Measurements from ENCODE around the gene GALNT10.

GALNT10 gene

DNA sequence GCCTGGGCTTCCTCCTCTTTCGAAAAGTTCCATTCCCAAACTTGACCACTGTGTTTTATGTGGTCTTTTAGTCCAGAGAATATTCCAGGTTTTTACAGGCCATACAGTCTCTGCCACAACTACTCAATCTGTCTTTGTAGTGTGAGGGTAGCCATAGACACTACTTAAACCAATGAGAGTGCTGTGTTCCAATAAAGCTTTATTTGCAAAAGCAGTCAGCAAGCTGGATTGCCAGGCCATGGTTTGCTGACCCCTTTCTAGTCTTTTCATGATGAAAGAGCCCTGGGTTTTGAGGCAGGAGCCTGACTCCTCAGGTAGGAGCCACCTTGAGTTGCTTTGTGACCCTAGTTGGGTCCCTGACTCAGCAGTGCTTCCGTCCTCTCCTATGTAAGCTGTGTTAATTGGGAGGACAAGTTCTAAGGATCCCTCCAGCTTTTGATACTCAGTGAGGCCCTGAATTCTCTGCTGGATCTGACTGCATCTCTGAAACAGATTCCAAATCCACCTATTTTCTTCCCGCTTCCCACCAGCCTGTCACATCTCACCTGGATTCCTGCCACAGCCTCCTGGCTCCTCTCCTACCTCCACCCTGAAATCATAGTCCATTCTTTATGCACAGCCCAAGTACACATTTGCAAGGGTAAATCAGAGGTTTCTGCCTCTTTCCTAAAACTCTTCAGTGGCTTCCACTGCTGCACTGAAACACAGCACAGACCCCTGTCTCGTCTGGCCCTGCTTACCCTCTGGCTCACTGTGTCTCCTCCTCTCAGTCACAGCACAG is 13.5 kb downstream of the GALNT10 start:
- no peak for DNase-seq

DNA sequence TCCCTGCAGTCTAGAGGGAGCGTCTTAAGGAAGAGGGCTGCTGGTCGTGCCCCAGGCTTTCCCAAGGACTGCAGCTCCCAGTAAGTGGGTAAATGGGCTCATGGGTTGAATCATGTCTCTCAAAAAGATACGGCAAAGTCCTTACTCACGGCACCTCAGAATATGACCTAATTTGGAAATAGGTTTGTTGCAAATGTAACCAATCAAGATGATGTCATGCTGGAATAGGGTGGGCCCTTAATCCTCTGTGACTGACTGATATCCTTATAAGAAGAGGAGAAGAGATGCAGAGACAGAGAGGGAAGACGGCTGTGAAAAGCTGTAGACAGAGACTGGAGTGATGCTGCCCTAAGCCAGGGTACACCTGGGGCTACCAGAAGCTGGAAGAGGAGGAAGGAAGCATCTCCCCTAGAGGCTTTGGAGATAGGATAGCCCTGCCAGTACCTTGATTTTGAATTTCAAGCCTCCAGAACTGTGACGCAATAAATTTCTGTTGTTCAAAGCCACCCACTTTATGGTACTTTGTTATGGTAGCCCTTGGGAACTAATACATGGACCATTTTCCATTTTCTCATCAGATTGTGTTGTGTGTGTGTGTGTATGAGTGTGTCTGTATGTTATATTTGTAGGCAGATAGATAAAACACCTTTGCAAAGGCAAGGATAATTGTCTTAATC is 15.0 kb downstream of the GALNT10 start:
- no peak for DNase-seq

DNA sequence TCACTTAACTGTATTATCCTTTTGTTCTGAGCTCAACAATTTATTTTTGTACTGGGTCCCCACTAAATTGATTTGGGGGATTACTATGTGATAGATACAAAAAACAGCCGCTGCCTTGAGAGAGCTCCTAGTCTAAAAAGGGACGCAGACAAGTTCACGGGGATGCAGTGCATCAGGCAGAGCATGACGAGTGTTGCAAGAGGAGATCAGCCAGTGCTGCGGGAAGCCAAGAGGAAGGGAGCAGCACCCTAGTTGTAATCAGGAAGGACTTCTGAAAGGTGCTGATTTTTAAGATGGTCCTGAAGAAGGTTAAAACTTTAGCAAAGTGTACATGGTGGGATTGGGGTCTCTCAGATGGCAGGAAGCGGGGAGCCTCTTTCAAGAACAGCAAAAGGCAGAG is 15.8 kb downstream of the GALNT10 start:
- no peak for DNase-seq

DNA sequence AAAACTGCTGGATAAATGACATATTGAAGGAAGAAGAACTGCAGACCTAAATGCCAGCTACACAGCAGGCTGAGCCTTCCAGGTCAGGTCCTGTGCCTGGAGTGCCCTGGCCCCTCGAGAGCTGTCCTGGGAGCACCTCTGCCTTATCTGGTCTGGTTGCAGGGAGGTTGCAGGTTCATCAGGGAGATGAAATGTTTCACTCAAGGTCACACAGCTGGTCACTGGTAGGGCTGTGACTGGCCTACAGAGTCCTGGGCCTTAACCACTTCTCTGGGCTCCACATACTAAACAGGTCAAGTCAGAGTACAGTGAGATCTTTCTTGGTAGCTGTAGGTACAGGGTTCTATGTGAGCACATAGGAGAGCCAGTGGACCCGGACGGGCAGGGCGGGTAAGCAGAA is 16.7 kb downstream of the GALNT10 start:
- DNase-seq: no peak

DNA sequence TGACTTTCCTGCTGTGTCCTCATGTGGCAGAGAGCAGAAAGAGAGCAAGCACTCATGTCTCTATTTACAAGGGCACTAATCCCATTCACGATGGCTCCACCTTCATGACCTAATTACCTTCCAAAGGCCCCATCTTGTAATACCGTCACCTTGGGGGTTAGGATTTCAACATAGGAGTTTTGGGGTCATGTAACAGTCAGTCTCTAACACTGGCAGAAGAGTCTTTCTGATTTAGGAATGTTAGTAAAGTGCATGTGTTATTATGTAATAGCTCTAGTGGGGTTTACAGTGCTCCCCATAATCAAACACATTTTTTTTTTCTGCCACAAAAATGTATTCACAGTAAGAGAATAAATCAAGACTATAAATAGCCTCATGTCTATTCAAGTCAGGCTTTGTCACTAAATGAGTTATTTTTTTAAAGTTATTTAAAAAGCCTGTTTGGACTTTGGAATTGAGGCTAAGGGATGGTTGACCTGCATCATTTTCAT is 19.1 kb downstream of the GALNT10 start:
- no peak for DNase-seq

DNA sequence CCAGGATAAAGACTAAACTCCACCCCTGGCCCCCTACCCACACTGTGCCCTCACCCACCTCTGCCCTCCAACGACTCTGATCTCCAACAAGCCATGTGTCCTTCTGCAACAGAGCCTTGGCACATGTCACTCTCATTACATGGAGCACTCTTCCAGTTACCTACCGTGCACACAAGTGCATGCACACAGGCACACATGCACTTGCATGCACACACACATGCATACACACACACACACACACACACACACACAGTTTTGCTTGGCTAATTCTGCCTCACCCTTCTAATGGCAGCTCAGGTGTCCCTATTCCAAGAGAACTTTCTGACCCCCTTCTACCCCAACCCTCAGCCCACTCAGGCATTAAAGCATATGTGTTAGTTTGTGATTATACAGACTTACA is 19.6 kb downstream of the GALNT10 start:
- no peak for DNase-seq

DNA sequence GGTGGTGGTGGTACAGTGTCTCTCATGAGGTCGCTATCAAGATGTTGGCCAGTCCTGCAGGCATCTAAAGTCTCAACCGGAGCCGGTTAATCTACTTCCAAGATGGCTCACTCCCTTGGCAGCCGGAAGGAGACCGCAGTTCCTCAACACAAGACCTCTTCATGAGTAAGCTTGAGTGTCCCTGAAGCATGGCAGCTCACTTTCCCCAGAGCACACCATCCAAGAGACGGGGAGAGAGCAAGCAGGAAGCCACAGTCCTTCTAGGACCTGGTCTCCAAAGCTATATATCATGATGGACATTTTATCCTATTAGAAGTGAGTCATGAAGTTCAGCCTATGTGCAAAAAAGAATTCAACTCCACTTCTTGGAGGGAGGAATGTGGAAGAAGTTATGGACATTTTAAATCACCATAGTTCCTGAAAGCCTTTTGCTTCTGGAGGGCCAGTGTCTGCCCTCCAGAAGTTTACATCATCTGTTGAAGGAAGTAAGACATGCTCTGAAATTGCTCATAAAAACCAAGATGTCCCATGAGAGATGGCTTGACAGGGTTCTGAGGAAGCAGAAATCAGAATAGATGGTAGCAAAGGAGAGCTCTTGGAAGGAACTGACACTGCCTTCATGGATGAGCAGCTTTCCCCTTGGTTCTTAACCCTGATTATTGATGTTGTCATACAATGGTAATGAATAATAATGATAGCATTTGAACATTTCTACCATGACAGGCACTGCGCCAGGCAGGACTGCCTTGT is 21.3 kb downstream of the GALNT10 start:
- no peak for DNase-seq

DNA sequence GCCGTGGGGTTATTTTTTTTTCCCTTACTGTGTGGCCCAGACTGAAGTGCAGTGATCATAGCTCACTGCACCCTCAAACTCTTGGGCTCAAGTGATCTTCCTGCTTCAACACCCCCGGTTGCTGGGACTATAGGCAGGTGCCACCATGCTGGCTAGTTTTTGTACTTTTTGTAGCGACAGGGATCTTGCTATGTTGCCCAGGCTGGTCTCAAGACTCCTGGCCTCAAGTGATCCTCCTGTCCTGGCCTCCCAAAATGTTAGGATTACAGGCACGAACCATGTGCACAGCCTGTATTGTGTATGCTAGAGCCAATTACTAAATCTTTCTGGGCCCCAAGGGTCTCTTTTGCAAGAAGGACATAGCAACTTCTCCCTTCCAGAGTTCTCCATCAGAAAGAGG is 23.1 kb downstream of the GALNT10 start:
- no peak for DNase-seq

DNA sequence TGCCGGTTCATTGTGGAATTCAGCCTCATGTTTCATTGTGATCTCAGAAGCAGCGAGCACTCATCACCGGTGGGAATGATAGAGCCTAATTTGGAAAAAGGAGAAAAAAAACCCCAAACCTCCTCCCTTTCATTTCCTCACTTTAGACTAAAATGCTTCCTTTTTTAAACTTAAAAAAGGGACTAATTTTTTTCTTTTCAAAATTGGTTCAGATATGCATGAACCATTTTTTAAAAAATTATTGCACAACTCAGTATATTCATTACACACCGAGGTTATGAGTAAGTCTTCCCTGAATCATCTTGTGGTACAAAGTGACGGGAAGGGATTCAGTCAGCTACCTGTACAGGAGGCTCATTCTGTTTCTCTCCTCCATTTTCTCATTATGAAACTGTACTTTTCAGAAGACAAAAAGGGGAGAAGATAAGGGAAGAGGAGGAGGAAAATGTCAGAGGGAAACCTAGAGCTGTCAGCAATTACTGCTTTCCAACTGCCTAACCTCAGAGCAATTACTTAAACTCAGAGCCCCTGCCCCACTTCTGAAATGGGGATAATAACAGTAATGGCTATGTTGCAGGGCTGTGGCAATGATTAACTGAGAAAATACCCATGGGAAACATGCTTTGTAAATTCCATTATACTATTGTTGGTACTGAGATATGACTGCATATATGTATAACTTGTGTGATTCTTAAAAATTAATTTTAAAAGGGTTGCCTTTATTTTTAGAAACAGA is 24.0 kb downstream of the GALNT10 start:
- DNase-seq: no peak

DNA sequence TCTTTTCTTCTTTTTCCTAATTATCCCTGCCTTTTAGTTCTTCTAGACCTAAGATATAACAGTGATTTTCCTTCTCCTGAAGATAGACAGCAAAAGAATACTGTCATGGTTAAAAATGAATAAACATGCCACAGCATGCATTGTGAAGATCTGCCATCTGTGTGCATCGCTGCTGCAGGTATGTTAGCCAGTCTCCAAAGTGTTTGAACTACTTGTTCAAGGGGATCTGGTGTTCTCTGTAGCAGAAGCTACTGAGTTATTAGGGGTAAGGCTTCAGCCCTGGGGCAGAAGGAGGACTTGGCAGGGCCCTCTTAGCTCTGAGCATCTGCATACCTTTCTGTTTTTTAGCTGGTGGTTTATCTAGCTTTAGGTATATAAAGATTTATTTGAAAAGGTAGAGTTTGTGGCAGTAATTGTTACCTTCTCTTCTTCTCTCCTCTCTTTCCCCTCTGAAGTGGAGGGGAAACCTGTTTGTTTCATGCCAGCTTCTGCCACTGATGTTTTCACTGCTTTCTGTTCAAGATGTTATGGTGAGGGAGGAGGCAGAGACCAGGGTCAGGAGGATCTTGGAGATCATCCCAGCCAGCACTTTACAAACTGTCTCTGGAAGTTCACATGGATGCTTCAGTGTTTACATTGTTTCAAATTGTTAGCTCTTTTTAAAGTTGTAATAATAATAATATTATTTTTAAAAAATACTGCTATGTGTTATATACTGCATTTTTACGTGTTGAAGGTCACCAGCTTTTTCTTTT is 25.2 kb downstream of the GALNT10 start:
- no peak for DNase-seq

DNA sequence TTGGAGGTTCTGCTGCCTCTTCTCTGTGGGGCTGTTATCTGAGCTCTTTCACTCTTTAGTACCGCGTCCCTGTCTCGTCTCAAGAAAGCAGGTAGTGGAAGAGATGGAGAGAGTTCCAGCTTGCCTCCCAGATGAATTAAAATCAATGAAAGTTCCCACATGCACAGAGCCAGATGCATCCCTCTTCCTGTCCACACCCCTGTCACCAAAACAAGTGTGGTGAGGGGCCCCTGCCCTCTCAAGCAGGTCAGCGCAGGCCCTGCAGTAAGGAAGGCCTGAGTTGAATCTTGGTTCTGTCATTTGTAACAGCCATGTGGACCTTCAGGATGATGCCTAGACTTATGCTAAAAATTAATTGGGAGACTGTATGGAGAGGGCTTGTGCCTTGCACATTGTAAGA is 26.9 kb downstream of the GALNT10 start:
- DNase-seq: no peak

DNA sequence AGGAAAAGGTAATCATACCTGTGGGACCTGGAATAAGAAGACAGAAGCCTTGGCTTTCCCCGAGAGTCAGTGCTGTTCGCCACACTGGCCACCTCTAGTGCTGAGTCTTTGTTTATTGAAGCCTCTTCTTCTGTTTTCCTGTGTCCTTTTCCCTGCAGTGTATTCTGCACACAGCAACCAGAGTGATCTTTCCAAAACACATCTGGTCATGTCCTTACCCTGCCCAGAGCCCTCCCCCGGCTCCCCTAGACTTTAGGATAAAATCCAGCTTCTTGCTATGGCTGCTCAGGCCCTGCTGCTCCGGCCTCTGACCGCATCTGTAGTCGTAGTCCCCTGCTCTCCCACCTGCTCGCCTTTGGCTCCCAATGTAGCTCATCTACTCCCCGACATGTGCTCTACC is 28.3 kb downstream of the GALNT10 start:
- DNase-seq: no peak

DNA sequence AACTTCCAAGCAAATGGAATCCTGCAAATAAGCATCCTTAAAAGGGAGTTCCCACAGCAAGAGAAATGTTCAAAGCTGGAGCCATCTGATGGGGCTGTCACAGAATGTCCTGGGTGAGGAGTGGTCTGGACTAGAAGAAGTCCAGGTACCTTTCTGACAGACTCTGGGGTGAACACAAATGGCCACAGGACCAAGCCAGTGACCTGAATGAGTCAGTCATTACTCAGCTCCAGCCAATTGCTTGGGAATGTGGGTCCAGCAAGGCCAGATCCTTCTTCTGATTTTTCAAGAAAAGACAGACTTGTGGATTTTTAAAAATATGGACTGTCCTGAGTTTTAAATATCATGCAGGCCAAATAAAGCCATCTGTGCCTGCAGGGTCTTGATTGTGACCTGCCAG is 30.1 kb downstream of the GALNT10 start:
- DNase-seq: no peak

DNA sequence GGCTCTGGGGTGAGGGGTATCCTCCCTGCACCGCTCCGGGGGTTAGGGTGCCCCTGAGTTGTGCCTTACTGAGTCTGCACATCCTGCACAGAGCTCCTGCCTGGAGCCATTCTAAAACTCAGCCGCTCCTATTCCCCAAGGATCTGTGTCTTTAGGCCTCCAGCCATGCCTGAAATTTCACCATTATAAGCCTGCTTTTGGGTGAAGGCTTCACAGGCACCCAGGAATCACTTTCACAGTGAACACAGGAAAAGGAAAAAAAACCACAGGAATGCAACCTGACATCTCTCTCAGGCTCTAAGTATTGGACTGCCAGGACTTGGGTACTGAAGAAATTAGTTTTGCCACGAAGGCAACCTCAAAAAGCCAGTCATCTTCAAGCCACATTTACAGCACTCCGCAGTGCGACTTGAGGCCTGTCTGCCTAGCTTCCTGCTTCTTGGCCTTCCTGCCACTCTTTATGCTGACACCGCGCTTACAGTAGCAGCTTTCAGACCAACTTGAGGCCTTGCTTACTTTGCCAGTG is 30.9 kb downstream of the GALNT10 start:
- DNase-seq: peak; percentile 65

DNA sequence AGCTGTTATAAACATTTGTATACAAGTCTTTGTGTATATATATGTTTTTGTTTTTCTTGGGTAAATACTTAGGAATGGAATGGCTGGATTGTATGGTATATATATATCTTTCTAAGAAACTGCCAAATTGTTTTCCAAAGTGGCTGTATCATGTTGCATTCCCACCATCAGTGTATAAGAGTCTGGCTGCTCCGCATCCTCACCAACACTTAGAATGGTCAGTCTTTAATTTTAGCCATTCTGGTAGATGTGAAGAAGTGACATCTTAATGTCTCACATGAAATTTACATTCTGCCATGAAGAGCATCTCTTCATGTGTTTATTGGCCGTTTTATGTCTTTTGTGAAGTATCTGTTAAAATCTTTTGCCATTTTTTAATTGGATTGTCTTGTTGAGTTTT is 31.9 kb downstream of the GALNT10 start:
- no peak for DNase-seq

DNA sequence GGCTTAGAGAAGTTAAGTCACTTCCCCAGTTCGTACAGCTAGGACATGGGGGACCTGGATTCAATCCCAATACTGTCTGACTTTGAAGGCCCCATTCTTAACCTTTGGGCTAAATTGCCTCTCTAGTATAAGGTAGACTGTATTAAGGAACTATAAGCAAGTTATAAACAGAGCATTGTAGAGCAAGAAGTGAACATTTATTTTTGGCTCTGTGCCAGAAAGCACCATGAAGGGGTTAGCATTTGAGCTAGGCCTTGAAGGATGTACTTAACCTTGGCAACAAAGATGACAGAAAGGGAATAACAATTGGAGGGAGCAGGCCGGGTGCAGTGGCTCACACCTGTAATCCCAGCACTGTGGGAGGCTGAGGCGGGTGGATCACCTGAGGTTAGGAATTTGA is 32.8 kb downstream of the GALNT10 start:
- DNase-seq: no peak

DNA sequence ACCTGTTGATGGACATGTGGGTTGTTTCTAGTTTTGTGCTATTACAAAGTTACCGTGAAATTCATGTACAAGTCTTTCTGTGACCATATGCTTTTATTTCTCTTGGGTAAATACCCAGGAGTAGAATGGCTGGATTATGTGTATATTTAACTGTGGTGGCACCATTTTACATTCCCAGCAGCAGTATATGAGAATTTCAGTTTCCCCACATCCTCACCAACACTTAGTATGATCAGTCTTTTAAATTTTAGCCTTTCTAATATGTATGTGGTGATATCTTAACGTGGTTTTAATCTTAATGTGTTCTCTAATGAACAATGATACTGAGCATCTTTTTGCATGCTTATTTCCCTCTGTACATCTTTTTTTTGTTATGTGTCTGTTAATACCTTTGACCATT is 36.6 kb downstream of the GALNT10 start:
- no peak for DNase-seq

DNA sequence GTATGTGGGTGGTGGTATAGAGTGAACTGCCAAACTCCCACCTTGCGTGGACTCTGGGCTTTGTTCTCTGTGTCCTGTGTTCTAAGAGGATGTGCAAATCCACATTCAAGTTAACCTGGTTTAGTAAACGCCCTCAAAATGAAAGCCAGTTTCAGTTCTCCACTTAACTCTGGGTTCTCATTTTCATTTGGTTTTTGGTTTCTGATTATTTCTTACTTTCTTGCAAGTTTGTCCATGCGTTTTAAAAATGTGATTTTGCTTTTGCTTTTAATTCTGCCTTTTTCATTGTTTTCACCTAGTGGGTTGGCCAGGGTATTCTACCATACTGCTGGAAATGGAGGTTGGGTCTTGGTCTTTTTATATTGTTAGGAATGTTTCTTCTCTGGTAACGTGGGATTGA is 38.2 kb downstream of the GALNT10 start:
- DNase-seq: no peak

DNA sequence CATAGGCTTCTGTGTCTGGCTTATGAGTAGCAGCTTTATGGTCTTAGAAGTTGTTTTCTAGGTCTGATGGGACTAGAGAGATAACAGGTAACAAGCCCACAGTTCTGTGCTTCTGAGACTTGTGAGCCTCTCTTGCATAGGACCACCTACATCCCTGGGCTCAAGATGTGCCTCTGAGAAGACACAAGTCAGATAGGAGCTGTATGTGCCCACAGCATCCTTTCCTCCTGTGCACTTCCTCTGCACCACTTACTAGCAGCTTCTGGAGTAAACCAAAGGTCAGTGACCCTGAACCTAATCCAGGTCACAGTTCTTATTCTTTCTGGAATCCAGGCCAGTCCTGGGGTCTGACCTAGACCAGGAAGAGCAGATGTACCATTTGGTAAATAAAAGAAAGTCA is 40.0 kb downstream of the GALNT10 start:
- no peak for DNase-seq

DNA sequence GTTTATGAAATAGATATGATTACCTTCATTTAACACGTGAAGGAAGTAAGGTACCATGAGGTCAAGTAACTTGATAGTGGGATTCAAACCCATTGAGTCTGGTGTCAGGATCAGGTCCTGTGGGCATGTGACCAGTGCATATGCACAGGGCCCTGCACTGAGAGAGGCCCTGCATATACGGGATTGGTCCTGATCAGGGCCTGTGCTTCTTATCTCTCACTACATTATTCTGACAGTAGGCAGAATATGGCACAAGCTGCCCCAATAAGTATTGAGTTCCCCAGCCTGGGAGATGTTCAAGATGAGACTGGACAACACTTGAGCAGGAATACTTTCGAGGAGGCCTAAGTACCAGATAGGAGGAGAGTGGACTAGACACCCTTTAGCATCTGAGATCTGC is 44.0 kb downstream of the GALNT10 start:
- no peak for DNase-seq

DNA sequence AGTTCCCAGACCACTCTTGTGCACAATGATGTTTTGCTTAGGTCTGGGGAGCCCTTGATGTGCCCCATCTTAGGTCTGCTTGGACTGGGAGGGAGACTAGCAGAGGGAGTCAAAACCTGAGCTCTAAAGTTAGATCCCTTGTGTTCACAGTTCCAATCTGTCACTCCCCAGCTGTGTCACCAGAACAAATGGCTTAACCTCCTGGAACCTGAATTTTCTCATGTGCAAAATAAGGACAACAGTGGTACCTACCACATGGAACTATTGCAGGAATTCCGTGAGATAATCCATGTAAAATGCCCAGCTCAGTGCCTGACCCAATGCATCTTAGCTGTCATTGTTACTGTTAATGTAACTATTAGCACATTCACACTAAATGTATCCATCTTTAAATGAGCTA is 45.5 kb downstream of the GALNT10 start:
- DNase-seq: no peak
